ENCODE measurements around the gene CSNK1D. TPM values are rescaled to one million over a fixed set of nuclear protein-coding genes. Genes with fewer than 3 reads are reported as not detected.

CSNK1D gene
- total RNA-seq, 6 experiments from 2014 or later: 116 to 128 (median 118) TPM

GRCh38 chr17:82227629-82228277 lies 45.7 kb downstream of the CSNK1D start:
- H3K27me3 Mint-ChIP-seq (ENCODE audit: insufficient read depth): peaks cover under 1% of the 10 kb centered on the region
- no peak for DNase-seq
- peaks cover 6% of the 10 kb centered on the region for H3K36me3 Mint-ChIP-seq (ENCODE audit: low read depth)
- H3K4me1 Mint-ChIP-seq (ENCODE audit: low read depth): no peaks in the 10 kb centered on the region
- peak overlapping the region; percentile 26 for H3K4me3 Mint-ChIP-seq
- H3K27ac Mint-ChIP-seq: peak overlapping the region; percentile 54; the same call in 1 of the 2 replicates
- no peak for TF ChIP-seq CTCF (IDR thresholded peaks at IDR 0.05)
- H3K9me3 Mint-ChIP-seq: no peaks in the 10 kb centered on the region

GRCh38 chr17:82226809-82227628 lies 46.5 kb downstream of the CSNK1D start:
- Mint-ChIP-seq H3K9me3 (no peaks in the 10 kb centered on the region), H3K36me3 (ENCODE audit: low read depth) (peaks cover 6% of the 10 kb centered on the region), H3K27me3 (ENCODE audit: insufficient read depth) (no peaks in the 10 kb centered on the region; the same call in none of the 2 replicates), H3K27ac (no peak overlapping the region), H3K4me3 (no peak overlapping the region), H3K4me1 (ENCODE audit: low read depth) (no peaks in the 10 kb centered on the region)
- TF ChIP-seq CTCF (IDR thresholded peaks at IDR 0.05): no peak
- no peak for DNase-seq

DNA sequence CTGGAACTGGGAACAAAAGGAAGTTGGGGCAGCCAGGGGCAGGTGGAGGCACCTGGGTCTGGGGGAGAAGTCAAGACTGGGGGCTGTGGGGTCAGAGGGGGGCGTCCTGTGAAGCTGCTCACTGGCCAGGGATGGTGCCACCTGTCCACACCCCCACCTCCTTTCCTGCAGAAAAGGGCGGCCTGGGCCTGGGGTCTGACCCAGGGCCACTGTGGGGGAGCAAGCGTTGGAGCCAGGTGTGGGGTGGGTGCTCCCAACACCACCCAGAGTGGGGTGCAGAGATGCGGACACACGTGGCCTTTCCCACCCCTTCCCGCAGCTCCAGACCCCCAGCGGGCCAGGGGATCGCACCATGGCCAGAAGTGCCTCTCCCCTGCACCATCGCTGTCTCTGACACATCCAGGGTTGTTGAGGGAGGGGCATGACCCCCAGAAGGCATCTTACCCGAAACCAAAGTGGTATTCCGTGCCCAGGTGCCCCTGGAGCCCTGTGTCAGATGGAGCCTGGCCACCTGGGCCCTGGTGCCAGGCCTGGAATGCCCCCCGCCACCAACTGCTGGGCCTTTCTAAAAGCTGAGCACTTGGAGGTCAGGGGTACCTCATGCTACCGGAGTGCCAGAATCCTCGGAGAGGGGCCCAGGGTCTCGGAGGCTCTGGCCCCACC lies 47.2 kb downstream of the CSNK1D start:
- Mint-ChIP-seq H3K36me3 (ENCODE audit: low read depth) (peaks cover 10% of the 10 kb centered on the region), H3K4me1 (ENCODE audit: low read depth) (0 out of 2 replicates have a peak, but pooled peaks cover 4% of the 10 kb centered on the region), H3K4me3 (no peak overlapping the region), H3K27me3 (ENCODE audit: insufficient read depth) (no peaks in the 10 kb centered on the region; the same call in none of the 2 replicates), H3K9me3 (no peaks in the 10 kb centered on the region), H3K27ac (no peak overlapping the region)
- TF ChIP-seq CTCF (IDR thresholded peaks at IDR 0.05): no peak
- DNase-seq: no peak

DNA sequence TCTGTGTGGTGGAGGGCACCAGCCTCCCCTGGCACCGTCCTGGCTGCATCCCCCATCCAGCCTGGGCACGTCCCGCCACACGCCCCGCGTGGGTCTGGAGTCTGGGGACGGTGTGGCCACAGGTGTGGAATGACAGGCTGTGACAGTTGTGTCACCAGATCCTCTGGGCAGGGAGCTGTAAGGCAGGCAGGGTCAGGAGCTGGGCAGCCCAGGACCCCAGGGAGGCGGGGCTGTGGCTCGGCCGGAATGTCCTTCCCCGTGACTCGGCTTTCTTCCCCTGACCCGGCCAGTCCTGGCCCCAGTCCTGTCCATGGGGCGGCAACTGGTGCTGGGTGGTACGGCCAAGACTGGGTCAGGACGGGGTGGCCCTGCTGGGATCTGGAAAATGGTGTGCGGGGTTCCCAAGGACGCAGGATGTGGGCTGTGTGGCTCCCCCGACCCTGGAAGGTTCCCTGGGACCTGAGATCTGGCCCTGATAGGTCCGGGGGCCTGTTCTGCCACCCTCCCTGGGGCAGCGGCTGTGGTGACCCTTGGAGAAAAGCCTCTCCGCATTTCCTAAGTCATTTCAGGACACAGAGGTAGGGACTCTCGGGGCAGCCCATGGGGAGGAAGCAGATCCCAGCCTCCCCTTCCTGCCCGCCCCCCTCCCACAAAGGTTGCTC lies 48.0 kb downstream of the CSNK1D start:
- peaks cover 12% of the 10 kb centered on the region for H3K36me3 Mint-ChIP-seq (ENCODE audit: low read depth)

More for the DNA sequence above, 48.0 kb downstream of the CSNK1D start:
- Mint-ChIP-seq H3K9me3 (no peaks in the 10 kb centered on the region), H3K4me3 (no peak overlapping the region), H3K27me3 (ENCODE audit: insufficient read depth) (no peaks in the 10 kb centered on the region; the same call in none of the 2 replicates), H3K27ac (no peak overlapping the region), H3K4me1 (ENCODE audit: low read depth) (0 out of 2 replicates have a peak, but pooled peaks cover 6% of the 10 kb centered on the region)
- no peak for TF ChIP-seq CTCF (IDR thresholded peaks at IDR 0.05)
- DNase-seq: no peak

All from HFFc6 (cell line).